A549 (cell line): ENCODE results near the gene KRT14. TPM values are rescaled to one million over a fixed set of nuclear protein-coding genes. Genes with fewer than 3 reads are reported as not detected.
A peak's percentile ranks its signal among the peaks of the same experiment; 100 is the strongest.
"Not testable (repeated sequence)": the region's sequence is repeated elsewhere in the genome, so short reads cannot be mapped to it uniquely, and the experiment has no call there.

Experiments
- ATAC-seq, 2 experiments: fragments of 200-7000 bp in 1 of 2; fragments of >200 bp in 1 of 2; cut with Nextera tagmentation in 1 of 2; cut with Tn5 transposase in 1 of 2; 3 replicates each; pipeline versions ENCODE4 v1.8.0 to v1.9.1; 2018 to 2020; ENCODE audit warnings: mild to moderate bottlenecking in 1 of 2, moderate library complexity in 1 of 2
- CTCF ChIA-PET: fragments of 300-600 bp; sonication (Branson Sonifier 250); formaldehyde crosslinking; extraction: SDS; loops from one replicate; lab custom pipeline; 2021; ENCODE audit warnings: antibody characterized with exemption, inconsistent platforms; lab: Yijun Ruan, JAX
- POLR2A ChIA-PET: fragments of 350-600 bp; formaldehyde crosslinking; extraction: SDS; loops from one replicate; lab custom pipeline; 2021; ENCODE audit warnings: antibody characterized with exemption, inconsistent platforms; lab: Yijun Ruan, JAX
- DNase-seq, 2 experiments: peaks; one replicate each; pipeline versions ENCODE4 v3.0.0 to v3.0.0-alpha.2; 2011 to 2016; ENCODE audit warnings: low read depth in 1 of 2, low spot score in 1 of 2
- FAIRE-seq: peaks from 2 replicates; lab custom pipeline; 2011; peaks lifted over from hg19 to GRCh38; lab: Jason Lieb, UNC
- H3K27ac ChIP-seq, 2 experiments: fragments of >200 bp; sonication (Bioruptor Twin); formaldehyde crosslinking; 3 replicates each; pipeline ENCODE4 v1.5.1; 2016 to 2017
- H3K4me1 ChIP-seq: fragments of >200 bp; sonication (Bioruptor Twin); formaldehyde crosslinking; 3 replicates; pipeline ENCODE4 v1.6.1; 2016
- H3K4me2 ChIP-seq: fragments of >200 bp; sonication (Bioruptor Twin); formaldehyde crosslinking; 3 replicates; pipeline ENCODE4 v1.6.1; 2016
- H3K4me3 ChIP-seq: fragments of >200 bp; sonication (Bioruptor Twin); formaldehyde crosslinking; 3 replicates; pipeline ENCODE4 v1.5.1; 2016
- H3K9me3 ChIP-seq: fragments of >200 bp; sonication (Bioruptor Twin); formaldehyde crosslinking; 3 replicates; pipeline ENCODE4 v1.6.1; 2016
- CBX8 ChIP-seq: fragments of 200-600 bp; sonication (generic); IDR thresholded peaks from 2 replicates; pipeline ENCODE4 v1.6.1; 2016
- CHD2 ChIP-seq: fragments of 150-350 bp; IDR thresholded peaks from 2 replicates; pipeline ENCODE4 v1.6.1; 2014; ENCODE audit warnings: low read length; ENCODE audit not compliant: partially characterized antibody
- E2F6 ChIP-seq: IDR thresholded peaks from 2 replicates; pipeline ENCODE4 v1.6.1; 2012; ENCODE audit warnings: low read depth, borderline replicate concordance
- EHMT2 ChIP-seq: fragments of 200-600 bp; sonication (generic); IDR thresholded peaks from 2 replicates; pipeline ENCODE4 v1.6.1; 2016; ENCODE audit warnings: antibody characterized with exemption, low read depth, mild to moderate bottlenecking, moderate library complexity
- EP300 ChIP-seq, 2 experiments: fragments of >200 bp; sonication (Bioruptor Twin); formaldehyde crosslinking; IDR thresholded peaks; 2 replicates in 1 of 2; 3 replicates in 1 of 2; pipeline ENCODE4 v1.6.1; 2016 to 2017
- ESRRA ChIP-seq: fragments of 150-350 bp; IDR thresholded peaks from 2 replicates; pipeline ENCODE4 v1.6.1; 2014; ENCODE audit warnings: mild to moderate bottlenecking, low read length, borderline replicate concordance
- HDAC2 ChIP-seq: fragments of 200-600 bp; sonication (generic); IDR thresholded peaks from 2 replicates; pipeline ENCODE4 v1.6.1; 2016
- JUNB ChIP-seq: fragments of >200 bp; sonication (Bioruptor Twin); formaldehyde crosslinking; IDR thresholded peaks from 2 replicates; pipeline ENCODE4 v1.6.1; 2016
- MAFK ChIP-seq: fragments of 450-650 bp; IDR thresholded peaks from 2 replicates; pipeline ENCODE4 v1.6.1; 2014; ENCODE audit not compliant: partially characterized antibody
- NPAS2 ChIP-seq: fragments of 250-450 bp; sonication (Bioruptor Pico); IDR thresholded peaks from 2 replicates; pipeline ENCODE4 v1.8.0; 2022; ENCODE audit warnings: mild to moderate bottlenecking, moderate library complexity, borderline replicate concordance
- NR3C1 ChIP-seq: fragments of >200 bp; sonication (Bioruptor Twin); formaldehyde crosslinking; IDR thresholded peaks from 3 replicates; pipeline ENCODE4 v1.6.1; 2017
- PBX3 ChIP-seq: IDR thresholded peaks from 2 replicates; pipeline ENCODE4 v1.6.1; 2012
- RAD21 ChIP-seq, 2 experiments: fragments of >200 bp in 1 of 2; sonication (Bioruptor Twin) in 1 of 2; formaldehyde crosslinking in 1 of 2; IDR thresholded peaks in 1 of 2; conservative IDR thresholded peaks in 1 of 2; 2 replicates in 1 of 2; 3 replicates in 1 of 2; pipeline ENCODE4 v1.6.1; 2012 to 2018; ENCODE audit warnings: inconsistent platforms in 1 of 2
- SMC3 ChIP-seq: fragments of >200 bp; sonication (Bioruptor Twin); formaldehyde crosslinking; IDR thresholded peaks from 3 replicates; pipeline ENCODE4 v1.6.1; 2018; ENCODE audit warnings: inconsistent platforms
- ZNF302 ChIP-seq: fragments of 250-450 bp; sonication (Bioruptor Pico); IDR thresholded peaks from 2 replicates; pipeline ENCODE4 v1.9.0; 2021; ENCODE audit warnings: inconsistent platforms, mild to moderate bottlenecking, moderate library complexity
- WGBS: methylation state at CpG from one replicate; pipeline ENCODE4 v1.1.6; 2017; ENCODE audit errors: missing lambda C conversion rate; 5-methylcytosine and 5-hydroxymethylcytosine counted together
- polyA plus RNA-seq, 4 experiments: library from polyadenylated mRNA; depleted of rRNA in 3 of 4; stranded (reverse); fragments of >200 nt; fragmentation: RNase III in 1 of 4; extraction: RNeasy Plus Mini Kit Qiagen cat#74134 plus additional on column Dnase treatment in 1 of 4; gene quantifications; 2 replicates in 3 of 4; 3 replicates in 1 of 4; pipeline ENCODE4 v1.2.3, GENCODE V29; 2011 to 2017
- TF ChIP-seq, protein P1 (sequence below): fragments of 200-600 bp; sonication (generic); IDR thresholded peaks from 2 replicates; pipeline ENCODE4 v1.6.1; 2016; ENCODE audit warnings: antibody characterized with exemption, mild to moderate bottlenecking, moderate library complexity
- TF ChIP-seq, protein P2 (sequence below): fragments of 250-450 bp; sonication (Bioruptor Pico); IDR thresholded peaks from 2 replicates; pipeline ENCODE4 v1.5.0; 2021; ENCODE audit warnings: mild to moderate bottlenecking, moderate library complexity, borderline replicate concordance

Gene KRT14
- polyA plus RNA-seq, 2 of the 4 experiments (the other 2 are of a cell fraction), result 0.04 to 0.10 TPM

GRCh38 chr17:41624208-41625101, 37.8 kb upstream of the KRT14 start, which contains the start of gene KRT17:
TSS of gene KRT17 (minus strand) at chr17:41624575. CDS start at chr17:41624509, 66 bp downstream.
- Histone ChIP-seq H3K4me3 (no peak within 1 kb of the TSS), H3K4me2 (no peak within 1 kb of the TSS), H3K27ac (no peak within 1 kb of the TSS), H3K9me3 (no peaks in the 10 kb centered on the region), H3K4me1 (peaks cover 9% of the 10 kb centered on the region; the same call in 2 of the 3 replicates)
- no peak for DNase-seq
- 80% methylated on average over 33 of the region's 33 CpGs for WGBS
- FAIRE-seq, result no peak
- ChIA-PET CTCF (interaction anchor here (0.9 to 9.5 kb wide), 5 partner anchors 24 to 767 kb away, joined by 3 to 56 read pairs (median 5); no protein-coding TSS in a partner anchor), POLR2A (no interaction called here)
- TF ChIP-seq CHD2 (no peak), NPAS2 (no peak), EHMT2 (no peak), RAD21 (conservative IDR thresholded peaks at IDR 0.05 in 1 of 2, IDR thresholded peaks at IDR 0.05 in 1 of 2) (no peak)
- ATAC-seq, result peak in 1 of 2 experiments; percentile 60; a peak in 2 of 6 replicates

- H3K9me3 ChIP-seq, ATAC-seq, POLR2A ChIA-PET, H3K4me1 ChIP-seq, FAIRE-seq, DNase-seq, H3K4me2 ChIP-seq, H3K4me3 ChIP-seq: not testable (repeated sequence)
- WGBS, result 45% methylated on average over 9 of the region's 10 CpGs
- 0 out of 6 replicates have a peak overlapping the region, but pooled peaks of 1 of the 2 experiments have one; percentile 36 for H3K27ac ChIP-seq
- CTCF ChIA-PET, result interaction anchor here (1.1 to 9.5 kb wide), 5 partner anchors 25 to 766 kb away, joined by 3 to 56 read pairs (median 5); no protein-coding TSS in a partner anchor
Measured at GRCh38 chr17:41623184-41623861, 36.6 kb upstream of the KRT14 start.

- FAIRE-seq, H3K4me3 ChIP-seq, H3K4me1 ChIP-seq, POLR2A ChIA-PET, H3K4me2 ChIP-seq, DNase-seq, H3K9me3 ChIP-seq, ATAC-seq: not testable (repeated sequence)
- WGBS, result 64% methylated on average over 18 of the region's 19 CpGs
- CTCF ChIA-PET, result interaction anchor here (1.1 to 9.5 kb wide), 4 partner anchors 25 to 71 kb away, joined by 3 to 56 read pairs (median 13); no protein-coding TSS in a partner anchor
- H3K27ac ChIP-seq, result peak overlapping the region in 1 of 2 experiments; percentile 36; a peak in 1 of 6 replicates
Measured at GRCh38 chr17:41622340-41623183, 35.9 kb upstream of the KRT14 start.

DNA sequence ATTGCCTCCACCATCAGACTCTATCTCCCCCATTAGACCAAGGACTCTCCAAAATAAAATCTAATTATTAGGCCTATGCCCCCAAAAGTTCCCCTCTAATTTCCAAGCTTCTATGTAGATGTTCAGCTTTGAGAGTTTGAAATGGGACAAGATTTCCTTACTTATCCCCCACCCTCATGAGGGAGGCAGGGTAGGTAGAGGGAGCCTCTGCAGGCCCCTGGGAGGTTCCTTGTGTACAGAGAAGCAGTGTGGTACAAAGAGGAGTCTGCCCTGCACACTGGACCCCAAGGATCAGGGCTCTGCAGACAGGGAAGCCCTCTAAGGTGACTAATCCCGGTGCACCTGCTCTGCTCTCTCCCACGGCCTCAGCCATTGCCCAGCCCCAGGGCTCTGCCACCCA, 35.2 kb upstream of the KRT14 start:
- H3K4me3 ChIP-seq, result no peak overlapping the region
- DNase-seq, result no peak
- H3K4me1 ChIP-seq, result peaks cover 9% of the 10 kb centered on the region; the same call in 2 of the 3 replicates
- H3K27ac ChIP-seq, result no peak overlapping the region
- H3K4me2 ChIP-seq, result no peak overlapping the region
- POLR2A ChIA-PET, result no interaction called here
- no peaks in the 10 kb centered on the region for H3K9me3 ChIP-seq
- WGBS, result 73% methylated on average over 2 of the region's 2 CpGs
- no peak for FAIRE-seq
- no peak for ATAC-seq
- CTCF ChIA-PET, result interaction anchor here (1.9 to 3.1 kb wide), 2 partner anchors 26 to 73 kb away, joined by 12 to 21 read pairs; no protein-coding TSS in a partner anchor
- TF ChIP-seq ZNF302 (CRISPR knock-in tag), result no peak
- TF ChIP-seq MAFK, result no peak
- no peak for TF ChIP-seq CBX8
- TF ChIP-seq SMC3, result no peak
- no peak for TF ChIP-seq EP300 (IDR thresholded peaks at IDR 0.05)
- TF ChIP-seq HDAC2, result no peak
- no peak for TF ChIP-seq PBX3
- no peak for TF ChIP-seq E2F6
- TF ChIP-seq, protein P1, sequence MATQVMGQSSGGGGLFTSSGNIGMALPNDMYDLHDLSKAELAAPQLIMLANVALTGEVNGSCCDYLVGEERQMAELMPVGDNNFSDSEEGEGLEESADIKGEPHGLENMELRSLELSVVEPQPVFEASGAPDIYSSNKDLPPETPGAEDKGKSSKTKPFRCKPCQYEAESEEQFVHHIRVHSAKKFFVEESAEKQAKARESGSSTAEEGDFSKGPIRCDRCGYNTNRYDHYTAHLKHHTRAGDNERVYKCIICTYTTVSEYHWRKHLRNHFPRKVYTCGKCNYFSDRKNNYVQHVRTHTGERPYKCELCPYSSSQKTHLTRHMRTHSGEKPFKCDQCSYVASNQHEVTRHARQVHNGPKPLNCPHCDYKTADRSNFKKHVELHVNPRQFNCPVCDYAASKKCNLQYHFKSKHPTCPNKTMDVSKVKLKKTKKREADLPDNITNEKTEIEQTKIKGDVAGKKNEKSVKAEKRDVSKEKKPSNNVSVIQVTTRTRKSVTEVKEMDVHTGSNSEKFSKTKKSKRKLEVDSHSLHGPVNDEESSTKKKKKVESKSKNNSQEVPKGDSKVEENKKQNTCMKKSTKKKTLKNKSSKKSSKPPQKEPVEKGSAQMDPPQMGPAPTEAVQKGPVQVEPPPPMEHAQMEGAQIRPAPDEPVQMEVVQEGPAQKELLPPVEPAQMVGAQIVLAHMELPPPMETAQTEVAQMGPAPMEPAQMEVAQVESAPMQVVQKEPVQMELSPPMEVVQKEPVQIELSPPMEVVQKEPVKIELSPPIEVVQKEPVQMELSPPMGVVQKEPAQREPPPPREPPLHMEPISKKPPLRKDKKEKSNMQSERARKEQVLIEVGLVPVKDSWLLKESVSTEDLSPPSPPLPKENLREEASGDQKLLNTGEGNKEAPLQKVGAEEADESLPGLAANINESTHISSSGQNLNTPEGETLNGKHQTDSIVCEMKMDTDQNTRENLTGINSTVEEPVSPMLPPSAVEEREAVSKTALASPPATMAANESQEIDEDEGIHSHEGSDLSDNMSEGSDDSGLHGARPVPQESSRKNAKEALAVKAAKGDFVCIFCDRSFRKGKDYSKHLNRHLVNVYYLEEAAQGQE, result no peak
- no peak for TF ChIP-seq NR3C1
- TF ChIP-seq JUNB, result no peak
- TF ChIP-seq, protein P2, sequence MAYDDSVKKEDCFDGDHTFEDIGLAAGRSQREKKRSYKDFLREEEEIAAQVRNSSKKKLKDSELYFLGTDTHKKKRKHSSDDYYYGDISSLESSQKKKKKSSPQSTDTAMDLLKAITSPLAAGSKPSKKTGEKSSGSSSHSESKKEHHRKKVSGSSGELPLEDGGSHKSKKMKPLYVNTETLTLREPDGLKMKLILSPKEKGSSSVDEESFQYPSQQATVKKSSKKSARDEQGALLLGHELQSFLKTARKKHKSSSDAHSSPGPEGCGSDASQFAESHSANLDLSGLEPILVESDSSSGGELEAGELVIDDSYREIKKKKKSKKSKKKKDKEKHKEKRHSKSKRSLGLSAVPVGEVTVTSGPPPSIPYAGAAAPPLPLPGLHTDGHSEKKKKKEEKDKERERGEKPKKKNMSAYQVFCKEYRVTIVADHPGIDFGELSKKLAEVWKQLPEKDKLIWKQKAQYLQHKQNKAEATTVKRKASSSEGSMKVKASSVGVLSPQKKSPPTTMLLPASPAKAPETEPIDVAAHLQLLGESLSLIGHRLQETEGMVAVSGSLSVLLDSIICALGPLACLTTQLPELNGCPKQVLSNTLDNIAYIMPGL (CRISPR knock-in tag), result no peak
- TF ChIP-seq ESRRA, result no peak
